ENCODE measurements around the gene PCSK5.

Gene PCSK5

DNA sequence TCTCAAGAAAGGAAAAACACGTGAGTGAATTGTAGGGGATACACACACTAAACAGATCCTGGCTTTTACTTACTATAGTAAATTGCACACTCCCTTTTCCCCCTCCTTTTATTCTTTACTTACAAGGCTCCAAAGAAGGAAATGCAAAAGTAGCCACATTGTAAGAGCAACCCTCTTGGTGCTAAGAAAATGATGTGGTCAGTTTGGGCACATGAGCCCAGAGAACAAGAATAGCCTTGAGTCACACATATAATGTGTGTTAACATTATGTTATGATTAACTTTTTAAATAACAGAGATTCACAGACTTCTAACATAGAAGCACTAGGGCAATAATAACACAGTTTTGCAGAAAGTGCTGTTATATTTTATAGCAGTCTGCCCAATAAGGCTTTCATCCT, 48.5 kb downstream of the PCSK5 start:
- WGBS (ENCODE audit: insufficient coverage, insufficient read length): no CpG with 5 or more reads among the region's 1 CpG
- Histone ChIP-seq H3K4me3 (ENCODE audit: low read length) (no peak overlapping the region), H3K9me3 (ENCODE audit: control insufficient read depth, insufficient read depth, low read length) (no peaks in the 10 kb centered on the region), H3K36me3 (ENCODE audit: control insufficient read depth, insufficient read depth, low read length) (no peaks in the 10 kb centered on the region), H3K27ac (ENCODE audit: low read length) (no peak overlapping the region), H3K27me3 (ENCODE audit: control insufficient read depth, insufficient read depth, low read length) (no peaks in the 10 kb centered on the region), H3K4me1 (ENCODE audit: control insufficient read depth, insufficient read depth, low read length) (no peaks in the 10 kb centered on the region)
- DNase-seq (ENCODE audit: low read depth, low spot score): no peak

DNA sequence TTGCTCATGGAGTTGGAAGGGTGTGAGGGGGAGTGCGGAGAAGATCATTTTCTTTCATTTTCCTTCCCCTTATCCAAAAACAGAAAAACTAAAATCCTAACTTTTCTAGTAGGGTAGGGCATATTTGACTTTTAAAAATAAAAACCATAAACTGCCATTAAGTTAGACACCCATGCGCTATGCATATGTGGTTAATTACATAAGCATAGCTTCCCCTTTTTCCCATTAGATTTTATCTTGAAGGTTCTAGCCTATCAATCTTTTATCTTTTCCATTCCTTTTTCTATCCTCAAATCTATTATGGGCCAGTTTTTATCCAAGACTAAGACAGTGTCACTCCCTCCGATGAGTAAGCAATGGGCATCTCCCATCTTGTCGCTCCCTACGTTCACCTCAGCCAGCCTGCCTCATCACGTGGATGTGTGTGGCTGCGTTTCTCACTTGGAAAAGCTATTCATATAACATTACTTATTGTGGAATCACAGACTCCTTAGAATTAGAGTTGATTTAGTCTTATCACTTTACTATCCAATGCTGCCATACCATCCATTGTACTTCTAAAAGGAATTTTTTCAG, 49.2 kb downstream of the PCSK5 start:
- Histone ChIP-seq H3K36me3 (ENCODE audit: control insufficient read depth, insufficient read depth, low read length) (no peaks in the 10 kb centered on the region), H3K4me1 (ENCODE audit: control insufficient read depth, insufficient read depth, low read length) (no peaks in the 10 kb centered on the region), H3K27ac (ENCODE audit: low read length) (no peak overlapping the region), H3K9me3 (ENCODE audit: control insufficient read depth, insufficient read depth, low read length) (no peaks in the 10 kb centered on the region), H3K4me3 (ENCODE audit: low read length) (no peak overlapping the region), H3K27me3 (ENCODE audit: control insufficient read depth, insufficient read depth, low read length) (no peaks in the 10 kb centered on the region)
- DNase-seq (ENCODE audit: low read depth, low spot score): no peak
- WGBS (ENCODE audit: insufficient coverage, insufficient read length): no CpG with 5 or more reads among the region's 7 CpGs

DNA sequence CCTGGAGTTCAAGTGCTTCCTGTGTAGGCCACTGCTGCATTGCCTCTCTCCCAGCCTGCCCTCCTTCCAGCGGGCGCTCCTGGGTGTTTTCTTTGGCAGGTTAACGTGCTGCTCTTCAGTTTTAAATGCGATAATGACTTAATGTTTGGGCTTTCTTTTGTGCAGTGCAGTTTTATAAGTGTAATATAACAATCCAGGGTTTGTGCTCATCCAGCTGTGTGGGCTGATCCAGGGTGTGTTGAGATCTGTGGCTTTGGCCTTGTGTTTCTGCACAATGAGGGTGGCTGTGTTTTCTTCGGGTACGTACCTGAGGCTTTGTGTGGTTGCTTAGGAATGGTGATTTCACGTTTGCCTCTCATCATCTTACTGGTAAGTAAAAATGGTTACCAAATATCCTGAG, 50.6 kb downstream of the PCSK5 start:
- Histone ChIP-seq H3K36me3 (ENCODE audit: control insufficient read depth, insufficient read depth, low read length) (no peaks in the 10 kb centered on the region), H3K4me1 (ENCODE audit: control insufficient read depth, insufficient read depth, low read length) (no peaks in the 10 kb centered on the region), H3K27ac (ENCODE audit: low read length) (no peak overlapping the region), H3K9me3 (ENCODE audit: control insufficient read depth, insufficient read depth, low read length) (no peaks in the 10 kb centered on the region), H3K27me3 (ENCODE audit: control insufficient read depth, insufficient read depth, low read length) (no peaks in the 10 kb centered on the region), H3K4me3 (ENCODE audit: low read length) (no peak overlapping the region)
- DNase-seq (ENCODE audit: low read depth, low spot score): no peak
- no CpG with 5 or more reads among the region's 7 CpGs for WGBS (ENCODE audit: insufficient coverage, insufficient read length)

DNA sequence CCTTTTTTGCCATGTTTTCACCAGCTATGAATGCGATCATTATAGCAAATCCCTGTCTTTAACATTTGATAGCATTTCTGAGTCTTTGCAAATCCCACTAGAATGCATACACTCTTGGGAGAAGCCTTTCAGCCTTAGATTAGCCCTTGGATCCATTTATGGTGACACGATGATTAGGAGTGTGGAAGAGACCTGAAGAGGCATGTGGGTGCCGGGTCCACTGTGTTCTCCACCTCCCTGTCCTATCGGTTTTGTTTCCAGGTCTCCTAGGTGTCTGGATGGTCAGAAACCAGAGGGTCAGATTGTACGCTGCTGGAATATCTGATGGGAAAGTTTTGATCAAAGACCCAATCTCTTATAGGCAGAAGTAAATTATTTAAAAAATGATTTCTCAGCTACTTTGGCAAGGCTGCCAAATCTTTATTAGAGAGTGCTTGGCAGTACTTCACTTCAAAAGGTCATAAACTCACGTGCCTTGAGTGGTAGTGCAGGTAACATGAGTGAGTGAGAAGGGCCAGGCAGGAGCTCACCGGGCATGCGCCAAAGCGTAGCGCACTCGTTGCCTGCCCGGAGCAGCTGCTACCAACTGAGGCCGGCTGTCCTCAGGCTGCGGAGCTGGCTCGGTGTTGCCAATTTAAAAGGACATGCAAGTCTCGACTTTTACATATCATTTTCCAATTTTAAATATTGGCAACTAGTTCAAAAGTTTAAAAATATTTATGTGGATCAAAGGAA, 51.3 kb downstream of the PCSK5 start:
- no peaks in the 10 kb centered on the region for H3K4me1 ChIP-seq (ENCODE audit: control insufficient read depth, insufficient read depth, low read length)
- no peaks in the 10 kb centered on the region for H3K27me3 ChIP-seq (ENCODE audit: control insufficient read depth, insufficient read depth, low read length)
- WGBS (ENCODE audit: insufficient coverage, insufficient read length): no CpG with 5 or more reads among the region's 16 CpGs
- H3K9me3 ChIP-seq (ENCODE audit: control insufficient read depth, insufficient read depth, low read length): no peaks in the 10 kb centered on the region
- no peak for DNase-seq (ENCODE audit: low read depth, low spot score)
- no peaks in the 10 kb centered on the region for H3K36me3 ChIP-seq (ENCODE audit: control insufficient read depth, insufficient read depth, low read length)
- no peak overlapping the region for H3K27ac ChIP-seq (ENCODE audit: low read length)
- H3K4me3 ChIP-seq (ENCODE audit: low read length): no peak overlapping the region

DNA sequence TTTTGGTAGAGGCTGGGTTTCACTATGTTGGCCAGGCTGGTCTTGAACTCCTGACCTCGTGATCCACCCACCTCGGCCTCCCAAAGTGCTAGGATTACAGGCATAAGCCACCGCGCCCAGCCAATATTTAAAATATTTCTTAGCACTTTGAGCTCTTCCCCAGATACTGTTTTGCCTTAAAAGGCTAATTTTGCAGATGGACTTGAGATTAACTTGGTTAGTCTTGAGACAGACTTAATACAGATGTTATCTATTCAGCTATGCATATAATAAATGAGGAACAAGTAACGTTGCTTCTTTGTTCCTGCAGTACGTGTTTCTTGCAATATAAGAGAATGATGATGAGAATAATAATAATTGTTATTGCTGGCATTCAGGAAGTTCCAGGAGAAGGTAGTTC, 56.3 kb downstream of the PCSK5 start:
- WGBS (ENCODE audit: insufficient coverage, insufficient read length): no CpG with 5 or more reads among the region's 6 CpGs
- no peaks in the 10 kb centered on the region for H3K27me3 ChIP-seq (ENCODE audit: control insufficient read depth, insufficient read depth, low read length)
- H3K4me1 ChIP-seq (ENCODE audit: control insufficient read depth, insufficient read depth, low read length): no peaks in the 10 kb centered on the region
- H3K9me3 ChIP-seq (ENCODE audit: control insufficient read depth, insufficient read depth, low read length): no peaks in the 10 kb centered on the region
- no peak overlapping the region for H3K27ac ChIP-seq (ENCODE audit: low read length)
- no peak overlapping the region for H3K4me3 ChIP-seq (ENCODE audit: low read length)
- DNase-seq (ENCODE audit: low read depth, low spot score): no peak
- H3K36me3 ChIP-seq (ENCODE audit: control insufficient read depth, insufficient read depth, low read length): no peaks in the 10 kb centered on the region

DNA sequence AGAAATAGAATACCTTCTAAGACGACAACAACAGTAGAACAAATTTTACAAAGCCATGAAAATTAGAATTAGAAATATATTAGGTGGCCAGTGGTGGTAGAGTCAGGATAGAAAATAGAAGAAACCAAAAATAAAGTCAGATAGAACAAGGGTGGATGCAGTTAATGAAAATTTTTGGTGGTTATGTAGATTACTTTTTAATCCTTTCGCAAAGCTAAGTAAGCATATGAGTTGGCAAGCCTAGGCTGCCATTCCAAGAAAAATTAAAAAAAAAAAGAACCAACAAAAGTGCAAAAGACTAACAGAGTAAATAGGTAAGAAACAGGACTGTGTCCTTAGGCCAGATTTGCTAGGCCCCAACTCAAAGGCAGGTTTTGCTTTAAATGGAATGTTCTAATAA, 56.8 kb downstream of the PCSK5 start:
- H3K4me3 ChIP-seq (ENCODE audit: low read length): no peak overlapping the region
- WGBS (ENCODE audit: insufficient coverage, insufficient read length): no CpG with 5 or more reads among the region's 2 CpGs

DNA sequence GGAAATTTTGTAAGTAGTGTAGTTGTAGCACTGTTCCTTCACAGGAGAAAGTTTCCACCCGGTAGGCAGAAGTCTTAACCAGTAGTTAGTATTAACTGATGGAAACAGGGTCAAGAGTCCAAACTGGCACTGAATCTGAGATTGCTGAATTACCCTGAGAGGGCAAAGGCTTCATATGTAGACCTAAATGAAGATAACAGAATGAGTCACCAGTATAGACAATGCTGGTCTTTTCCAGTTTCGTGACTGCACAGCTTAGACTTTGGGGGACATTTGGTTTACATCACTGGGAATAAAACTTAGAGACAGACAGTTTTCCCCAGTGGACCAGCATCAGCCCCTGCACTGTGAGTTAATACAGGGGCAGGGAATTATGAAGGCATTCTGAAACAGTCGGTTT, 60.5 kb downstream of the PCSK5 start:
- WGBS (ENCODE audit: insufficient coverage, insufficient read length): no CpG with 5 or more reads among the region's 3 CpGs
- no peaks in the 10 kb centered on the region for H3K4me1 ChIP-seq (ENCODE audit: control insufficient read depth, insufficient read depth, low read length)
- DNase-seq (ENCODE audit: low read depth, low spot score): no peak
- no peaks in the 10 kb centered on the region for H3K9me3 ChIP-seq (ENCODE audit: control insufficient read depth, insufficient read depth, low read length)
- H3K4me3 ChIP-seq (ENCODE audit: low read length): no peak overlapping the region
- no peaks in the 10 kb centered on the region for H3K36me3 ChIP-seq (ENCODE audit: control insufficient read depth, insufficient read depth, low read length)
- no peak overlapping the region for H3K27ac ChIP-seq (ENCODE audit: low read length)
- H3K27me3 ChIP-seq (ENCODE audit: control insufficient read depth, insufficient read depth, low read length): no peaks in the 10 kb centered on the region

More for the DNA sequence above, 56.8 kb downstream of the PCSK5 start:
- Histone ChIP-seq H3K4me1 (ENCODE audit: control insufficient read depth, insufficient read depth, low read length) (no peaks in the 10 kb centered on the region), H3K36me3 (ENCODE audit: control insufficient read depth, insufficient read depth, low read length) (no peaks in the 10 kb centered on the region), H3K27me3 (ENCODE audit: control insufficient read depth, insufficient read depth, low read length) (no peaks in the 10 kb centered on the region), H3K27ac (ENCODE audit: low read length) (no peak overlapping the region), H3K9me3 (ENCODE audit: control insufficient read depth, insufficient read depth, low read length) (no peaks in the 10 kb centered on the region)
- DNase-seq (ENCODE audit: low read depth, low spot score): no peak

DNA sequence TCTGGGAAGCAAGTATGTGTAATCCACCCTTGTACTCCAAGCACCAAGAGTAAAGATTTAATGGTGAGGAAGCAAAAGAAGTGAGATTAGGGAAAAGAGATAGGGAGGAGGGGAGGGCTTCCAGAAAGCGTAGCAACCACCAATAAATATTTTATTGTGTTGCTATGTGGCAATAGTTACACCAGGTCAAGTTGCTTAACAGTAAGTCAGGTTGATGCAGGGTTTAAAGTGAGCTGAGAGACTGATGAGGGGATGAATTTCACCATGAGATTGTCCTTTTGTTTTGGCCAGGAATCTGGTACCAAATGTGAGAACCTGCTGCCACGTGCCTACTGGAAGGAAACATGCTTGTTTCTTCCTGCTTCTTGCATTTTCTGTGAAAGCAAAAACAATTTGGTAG, 62.7 kb downstream of the PCSK5 start:
- Histone ChIP-seq H3K4me3 (ENCODE audit: low read length) (no peak overlapping the region), H3K36me3 (ENCODE audit: control insufficient read depth, insufficient read depth, low read length) (no peaks in the 10 kb centered on the region), H3K27me3 (ENCODE audit: control insufficient read depth, insufficient read depth, low read length) (no peaks in the 10 kb centered on the region), H3K4me1 (ENCODE audit: control insufficient read depth, insufficient read depth, low read length) (no peaks in the 10 kb centered on the region), H3K27ac (ENCODE audit: low read length) (no peak overlapping the region), H3K9me3 (ENCODE audit: control insufficient read depth, insufficient read depth, low read length) (no peaks in the 10 kb centered on the region)
- WGBS (ENCODE audit: insufficient coverage, insufficient read length): no CpG with 5 or more reads among the region's 2 CpGs
- DNase-seq (ENCODE audit: low read depth, low spot score): no peak

DNA sequence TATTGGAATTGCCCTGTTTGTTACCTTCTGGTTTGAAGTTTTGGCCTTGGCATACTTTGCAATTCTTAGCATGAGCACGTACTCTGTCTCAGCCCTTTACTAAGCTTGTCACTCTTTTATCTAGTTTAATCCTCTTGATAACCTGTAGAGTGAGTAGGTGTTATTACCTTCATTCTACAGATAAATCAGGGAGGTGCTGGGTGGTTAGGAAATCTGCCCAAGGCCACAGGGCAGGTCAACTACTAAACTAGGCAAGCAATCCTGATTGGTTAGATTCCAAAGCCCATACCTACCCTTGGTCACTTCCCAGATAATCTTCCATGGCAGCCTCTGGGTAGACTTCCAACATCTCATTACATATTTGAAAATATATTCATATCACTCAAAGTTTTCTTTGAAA, 65.7 kb downstream of the PCSK5 start:
- H3K9me3 ChIP-seq (ENCODE audit: control insufficient read depth, insufficient read depth, low read length): no peaks in the 10 kb centered on the region
- H3K4me3 ChIP-seq (ENCODE audit: low read length): no peak overlapping the region
- H3K27ac ChIP-seq (ENCODE audit: low read length): no peak overlapping the region
- no CpG with 5 or more reads among the region's 1 CpG for WGBS (ENCODE audit: insufficient coverage, insufficient read length)
- H3K27me3 ChIP-seq (ENCODE audit: control insufficient read depth, insufficient read depth, low read length): no peaks in the 10 kb centered on the region
- H3K36me3 ChIP-seq (ENCODE audit: control insufficient read depth, insufficient read depth, low read length): no peaks in the 10 kb centered on the region
- no peaks in the 10 kb centered on the region; the same call in 1 of the 2 replicates for H3K4me1 ChIP-seq (ENCODE audit: control insufficient read depth, insufficient read depth, low read length)
- no peak for DNase-seq (ENCODE audit: low read depth, low spot score)

DNA sequence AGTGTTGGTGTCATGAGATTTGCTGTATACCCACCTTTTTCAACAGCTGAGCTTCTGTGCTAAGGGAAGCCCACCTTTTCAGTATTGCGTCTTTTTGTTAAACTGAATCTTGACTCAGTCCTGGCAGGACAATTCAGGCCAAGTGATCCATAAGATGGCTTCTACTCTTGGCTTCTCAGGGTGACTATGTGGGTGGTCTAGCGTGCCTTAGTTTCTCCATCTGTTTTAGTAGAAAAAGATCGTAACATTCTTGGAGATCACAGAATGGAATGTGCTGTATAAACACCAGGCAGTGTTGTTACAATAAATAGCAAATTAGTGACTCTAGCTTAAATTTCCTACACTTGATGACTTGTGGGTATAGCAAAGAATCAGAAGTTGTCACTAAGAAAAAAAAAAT, 66.6 kb downstream of the PCSK5 start:
- Histone ChIP-seq H3K36me3 (ENCODE audit: control insufficient read depth, insufficient read depth, low read length) (no peaks in the 10 kb centered on the region), H3K27me3 (ENCODE audit: control insufficient read depth, insufficient read depth, low read length) (no peaks in the 10 kb centered on the region), H3K4me1 (ENCODE audit: control insufficient read depth, insufficient read depth, low read length) (no peaks in the 10 kb centered on the region; the same call in 1 of the 2 replicates), H3K9me3 (ENCODE audit: control insufficient read depth, insufficient read depth, low read length) (no peaks in the 10 kb centered on the region), H3K27ac (ENCODE audit: low read length) (no peak overlapping the region), H3K4me3 (ENCODE audit: low read length) (no peak overlapping the region)
- no peak for DNase-seq (ENCODE audit: low read depth, low spot score)
- WGBS (ENCODE audit: insufficient coverage, insufficient read length): no CpG with 5 or more reads among the region's 3 CpGs

DNA sequence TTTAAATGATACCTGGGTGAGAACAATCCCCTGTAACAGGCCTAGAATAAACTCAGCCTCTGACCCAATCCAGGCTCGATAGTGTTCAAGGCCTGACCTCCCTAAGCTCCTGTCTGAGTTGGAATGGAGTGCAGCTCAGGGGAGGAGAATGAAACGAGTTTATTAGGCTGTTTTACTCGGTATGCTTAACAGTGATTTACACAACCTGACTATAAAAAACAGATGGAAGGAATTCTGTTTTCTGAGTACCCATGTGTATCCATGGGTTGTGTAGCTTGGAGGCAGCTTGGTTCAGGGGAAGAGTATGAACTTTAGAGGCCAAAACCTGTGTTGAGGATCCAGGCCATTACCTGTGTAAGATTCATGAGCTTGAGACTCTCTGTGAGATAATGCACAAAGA, 67.8 kb downstream of the PCSK5 start:
- no peak for DNase-seq (ENCODE audit: low read depth, low spot score)
- H3K27me3 ChIP-seq (ENCODE audit: control insufficient read depth, insufficient read depth, low read length): no peaks in the 10 kb centered on the region
- no CpG with 5 or more reads among the region's 3 CpGs for WGBS (ENCODE audit: insufficient coverage, insufficient read length)
- H3K27ac ChIP-seq (ENCODE audit: low read length): no peak overlapping the region
- H3K9me3 ChIP-seq (ENCODE audit: control insufficient read depth, insufficient read depth, low read length): no peaks in the 10 kb centered on the region
- no peak overlapping the region for H3K4me3 ChIP-seq (ENCODE audit: low read length)
- no peaks in the 10 kb centered on the region for H3K36me3 ChIP-seq (ENCODE audit: control insufficient read depth, insufficient read depth, low read length)
- H3K4me1 ChIP-seq (ENCODE audit: control insufficient read depth, insufficient read depth, low read length): no peaks in the 10 kb centered on the region; the same call in 1 of the 2 replicates

Measured in iPS DF 6.9 (cell line).